HFF-Myc (cell line): ENCODE data around the gene FCAMR.

Experiments used
- DNase-seq: peaks from one replicate; pipeline ENCODE4 v3.0.0-alpha.2; 2011; ENCODE audit warnings: low read depth; ENCODE audit errors: extremely low read depth
- H3K4me3 ChIP-seq: replicated peaks from 2 replicates; pipeline ENCODE4 v1.5.1; 2011; ENCODE audit warnings: low read depth, mild to moderate bottlenecking, control low read depth, low read length
- TF ChIP-seq, protein P1 (sequence below): IDR thresholded peaks from 2 replicates; pipeline ENCODE4 v1.5.1; 2012; ENCODE audit warnings: mild to moderate bottlenecking, low read depth, low read length, control low read depth; ENCODE audit errors: missing control alignments

Gene FCAMR

DNA sequence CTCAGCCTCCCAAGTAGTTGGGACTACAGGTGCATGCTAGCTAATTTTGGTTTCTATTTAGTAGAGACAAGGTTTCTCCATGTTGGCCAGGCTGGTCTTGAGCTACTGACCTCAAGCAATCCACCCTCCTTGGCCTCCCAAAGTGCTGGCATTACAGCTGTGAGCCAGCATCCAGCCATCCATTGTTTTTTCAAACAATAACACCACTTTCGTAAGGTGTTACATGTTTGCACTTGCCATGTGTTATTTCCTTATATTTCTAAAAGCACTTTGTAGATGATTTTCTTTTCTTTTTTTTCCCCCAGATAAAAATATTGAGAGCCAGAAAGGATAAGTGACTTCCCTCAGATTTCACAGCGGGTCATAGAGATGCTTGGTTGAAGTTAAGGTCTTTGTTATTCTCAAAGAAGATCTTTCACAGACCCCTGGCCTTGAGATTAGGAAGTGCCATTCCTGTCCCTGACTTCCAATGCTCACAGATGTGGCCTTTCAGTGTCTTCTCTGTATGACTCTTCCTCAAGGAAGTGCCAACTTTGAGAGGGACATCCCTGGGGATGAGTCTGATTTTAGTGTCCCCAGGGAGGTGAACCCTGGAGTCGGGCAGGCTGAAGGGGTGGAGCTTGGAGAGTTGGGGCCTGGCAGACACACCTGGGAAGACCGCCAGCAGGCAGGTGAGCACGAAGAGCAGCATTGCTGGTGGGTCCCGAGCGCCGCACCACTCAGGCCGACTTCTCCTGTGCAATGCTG lies 30.2 kb downstream of the FCAMR start:
- no peak for DNase-seq

GRCh38 chr1:206939131-206939530 lies 31.1 kb downstream of the FCAMR start:
- H3K4me3 ChIP-seq: no peak overlapping the region
- TF ChIP-seq, protein P1, sequence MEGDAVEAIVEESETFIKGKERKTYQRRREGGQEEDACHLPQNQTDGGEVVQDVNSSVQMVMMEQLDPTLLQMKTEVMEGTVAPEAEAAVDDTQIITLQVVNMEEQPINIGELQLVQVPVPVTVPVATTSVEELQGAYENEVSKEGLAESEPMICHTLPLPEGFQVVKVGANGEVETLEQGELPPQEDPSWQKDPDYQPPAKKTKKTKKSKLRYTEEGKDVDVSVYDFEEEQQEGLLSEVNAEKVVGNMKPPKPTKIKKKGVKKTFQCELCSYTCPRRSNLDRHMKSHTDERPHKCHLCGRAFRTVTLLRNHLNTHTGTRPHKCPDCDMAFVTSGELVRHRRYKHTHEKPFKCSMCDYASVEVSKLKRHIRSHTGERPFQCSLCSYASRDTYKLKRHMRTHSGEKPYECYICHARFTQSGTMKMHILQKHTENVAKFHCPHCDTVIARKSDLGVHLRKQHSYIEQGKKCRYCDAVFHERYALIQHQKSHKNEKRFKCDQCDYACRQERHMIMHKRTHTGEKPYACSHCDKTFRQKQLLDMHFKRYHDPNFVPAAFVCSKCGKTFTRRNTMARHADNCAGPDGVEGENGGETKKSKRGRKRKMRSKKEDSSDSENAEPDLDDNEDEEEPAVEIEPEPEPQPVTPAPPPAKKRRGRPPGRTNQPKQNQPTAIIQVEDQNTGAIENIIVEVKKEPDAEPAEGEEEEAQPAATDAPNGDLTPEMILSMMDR: no peak
- DNase-seq: no peak

More for the DNA sequence above, 30.2 kb downstream of the FCAMR start:
- H3K4me3 ChIP-seq: no peak overlapping the region
- TF ChIP-seq, protein P1: no peak

DNA sequence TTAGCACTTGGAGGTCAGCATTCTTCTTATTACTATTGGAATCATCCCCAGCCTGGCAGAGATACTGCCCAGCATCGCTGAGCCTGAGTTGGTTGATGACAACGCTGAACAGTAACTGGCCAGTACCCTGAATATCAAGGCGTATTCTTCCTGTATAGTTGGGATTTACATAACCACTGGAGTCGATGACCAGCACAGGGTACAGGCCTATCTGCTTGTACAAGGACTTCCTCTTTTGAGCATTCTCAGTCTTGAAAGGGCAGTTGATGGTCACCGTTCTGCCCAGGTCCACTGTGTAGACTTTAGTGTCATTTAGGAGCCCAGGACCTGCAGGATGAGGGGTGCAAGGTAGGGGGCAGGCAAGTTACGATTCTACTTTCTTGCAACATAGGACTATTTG lies 32.8 kb downstream of the FCAMR start:
- DNase-seq: no peak
- TF ChIP-seq, protein P1: no peak

DNA sequence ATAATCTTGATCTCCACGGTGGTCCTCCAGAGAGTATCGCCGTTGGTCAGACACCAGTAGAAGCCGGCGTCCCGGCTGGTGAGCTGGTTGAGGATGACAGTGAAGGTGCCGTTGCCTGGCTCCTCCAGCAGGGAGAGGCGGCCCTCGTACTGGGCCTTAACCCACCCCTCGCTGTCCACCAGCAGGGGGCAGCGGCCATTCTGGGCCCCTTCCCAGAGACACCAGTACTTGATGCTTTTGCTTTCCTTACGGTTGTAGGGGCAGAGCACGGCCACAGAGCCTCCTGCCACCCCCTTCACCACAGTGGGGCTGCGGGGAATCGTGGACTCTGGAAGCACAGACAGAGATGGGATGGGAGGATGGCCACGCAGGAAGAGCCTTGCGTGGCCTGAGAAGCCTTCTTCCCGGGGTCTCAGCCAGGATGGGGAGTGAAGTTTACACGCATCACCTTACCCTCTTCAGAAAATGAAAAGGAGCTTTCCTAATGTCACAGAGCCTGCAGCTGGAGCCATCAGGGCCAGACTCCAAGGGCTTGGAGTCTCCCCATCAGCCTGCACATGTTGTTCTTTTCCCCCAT lies 34.7 kb downstream of the FCAMR start:
- no peak for DNase-seq
- no peak overlapping the region for H3K4me3 ChIP-seq
- TF ChIP-seq, protein P1: peak; percentile 73

More for the DNA sequence above, 32.8 kb downstream of the FCAMR start:
- H3K4me3 ChIP-seq: no peak overlapping the region

DNA sequence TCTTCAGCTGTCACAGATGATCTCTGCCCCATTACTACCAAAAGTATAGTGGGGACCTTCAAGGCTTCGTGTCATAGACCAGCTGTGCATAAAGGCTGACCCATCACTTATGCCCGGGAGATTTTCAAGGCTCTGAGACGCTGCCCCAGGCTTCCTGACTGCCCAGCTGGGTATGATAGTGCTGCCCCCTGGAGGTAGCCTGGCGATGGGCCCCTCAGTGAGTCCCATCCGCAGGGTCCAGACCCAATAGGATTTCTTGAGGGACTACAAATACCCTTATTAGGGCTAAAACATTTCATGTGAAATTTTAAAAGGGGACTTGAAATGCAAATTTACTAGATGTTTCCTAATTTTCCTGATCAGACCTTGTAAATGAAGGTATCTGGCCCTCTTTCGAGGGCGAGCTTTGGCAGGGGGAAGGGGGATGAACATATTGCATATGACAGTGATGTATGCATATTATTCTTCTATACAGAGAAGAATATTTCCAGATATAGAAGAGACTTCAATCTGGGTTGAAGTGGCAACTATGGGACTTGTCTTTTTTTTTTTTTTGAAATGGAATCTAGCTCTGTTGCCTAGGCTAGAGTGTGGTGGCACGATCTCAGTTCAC lies 36.8 kb downstream of the FCAMR start:
- no peak overlapping the region for H3K4me3 ChIP-seq
- DNase-seq: no peak
- TF ChIP-seq, protein P1: peak; percentile 71

DNA sequence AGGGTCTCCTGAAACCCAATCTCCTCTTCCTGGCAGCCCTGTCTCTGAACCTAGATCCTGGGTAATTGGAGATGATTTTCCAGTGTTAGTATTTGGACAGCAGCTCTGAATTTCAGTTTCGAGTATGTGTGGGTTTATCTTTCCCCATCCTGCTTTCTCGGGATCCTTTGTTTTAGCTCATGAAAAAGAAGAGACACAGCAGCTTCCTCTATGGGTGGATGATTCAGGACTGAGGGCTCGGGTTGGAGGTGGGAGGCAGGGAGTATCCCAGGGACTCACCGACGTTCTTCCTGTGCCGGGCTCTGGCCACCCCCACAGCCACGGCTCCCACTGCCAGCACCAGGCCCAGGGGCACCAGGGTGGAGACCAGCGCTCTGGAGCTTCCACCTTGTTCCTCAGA lies 38.1 kb downstream of the FCAMR start:
- DNase-seq: no peak
- H3K4me3 ChIP-seq: no peak overlapping the region
- TF ChIP-seq, protein P1: no peak
